ENCODE data around the gene SLC38A7. TPM values are rescaled to one million over a fixed set of nuclear protein-coding genes. Genes with fewer than 3 reads are reported as not detected.
"Not testable (repeated sequence)": the region's sequence is repeated elsewhere in the genome, so short reads cannot be mapped to it uniquely, and the experiment has no call there.

Gene SLC38A7
- total RNA-seq, 1 donor from 2014 or later: 10.4 TPM

DNA sequence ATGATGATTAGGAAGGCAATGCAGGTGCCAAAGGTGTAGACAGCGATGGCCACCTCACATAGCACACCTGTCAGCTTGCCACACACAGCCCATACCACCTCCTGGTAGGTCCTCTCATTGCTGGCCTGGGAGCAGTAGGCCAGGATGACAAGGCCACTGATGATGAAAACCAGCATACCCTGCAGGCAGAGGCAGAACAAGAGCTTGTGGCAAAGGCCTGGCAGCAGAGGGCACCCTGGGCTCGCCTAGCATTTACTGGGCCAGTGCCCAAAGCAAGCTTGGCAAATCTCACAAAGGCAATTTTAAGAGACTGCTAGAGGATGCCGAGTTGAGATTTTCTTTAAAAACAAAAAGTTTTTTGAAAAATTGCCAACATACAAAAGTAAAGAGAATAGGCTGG is 5.9 kb downstream of the SLC38A7 start:
- no peak for DNase-seq

DNA sequence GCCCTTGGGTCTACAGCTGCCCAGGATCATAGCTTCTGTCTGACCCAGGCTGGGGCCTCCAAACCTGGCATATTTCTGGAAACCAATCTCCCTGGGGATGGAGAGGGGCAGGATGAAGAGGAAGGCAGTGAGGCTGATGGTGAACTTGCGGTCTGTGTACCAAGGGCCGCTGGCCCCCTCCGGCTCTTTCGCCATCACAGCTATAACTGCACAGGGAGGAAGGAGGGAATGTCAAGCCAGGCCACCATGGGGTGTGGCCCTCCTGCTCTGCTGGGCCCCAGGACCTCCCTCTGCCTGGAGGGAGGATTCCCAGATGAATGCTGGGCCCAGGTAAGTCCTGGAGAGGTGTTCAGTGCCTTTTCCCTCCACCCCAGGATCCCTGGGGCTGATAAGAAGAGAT is 6.3 kb downstream of the SLC38A7 start:
- no peak for DNase-seq

DNA sequence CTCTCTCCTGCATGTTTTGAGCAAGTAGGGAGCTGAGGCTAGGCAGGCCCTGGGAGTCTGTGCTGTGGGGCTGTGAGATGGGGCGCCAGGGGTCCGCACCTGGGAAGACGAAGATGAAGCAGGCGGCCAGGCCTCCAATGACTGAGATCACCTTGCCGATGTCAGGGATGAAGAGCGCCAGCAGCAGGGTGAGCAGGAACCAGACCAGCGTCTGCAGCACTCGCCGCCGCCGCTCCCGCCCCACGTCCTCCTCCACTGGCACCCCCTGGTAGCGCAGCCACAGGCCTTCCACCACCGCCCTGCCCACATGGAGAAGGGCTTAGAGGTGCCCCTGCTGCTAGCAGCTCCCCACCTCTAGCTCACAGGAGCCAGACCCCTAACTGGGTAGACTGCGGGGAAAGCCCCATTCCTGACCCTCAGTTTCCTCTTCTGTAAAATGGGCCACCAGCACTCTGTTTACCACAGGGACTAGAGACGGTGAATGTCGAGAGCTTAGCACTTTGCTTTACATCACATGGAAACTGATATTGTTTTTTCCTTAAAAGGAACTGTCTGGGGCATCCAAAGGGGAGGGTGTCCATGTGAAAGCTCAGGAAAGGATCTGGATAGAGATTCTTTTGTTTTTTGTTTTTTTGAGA is 13.5 kb downstream of the SLC38A7 start:
- no peak for DNase-seq

DNA sequence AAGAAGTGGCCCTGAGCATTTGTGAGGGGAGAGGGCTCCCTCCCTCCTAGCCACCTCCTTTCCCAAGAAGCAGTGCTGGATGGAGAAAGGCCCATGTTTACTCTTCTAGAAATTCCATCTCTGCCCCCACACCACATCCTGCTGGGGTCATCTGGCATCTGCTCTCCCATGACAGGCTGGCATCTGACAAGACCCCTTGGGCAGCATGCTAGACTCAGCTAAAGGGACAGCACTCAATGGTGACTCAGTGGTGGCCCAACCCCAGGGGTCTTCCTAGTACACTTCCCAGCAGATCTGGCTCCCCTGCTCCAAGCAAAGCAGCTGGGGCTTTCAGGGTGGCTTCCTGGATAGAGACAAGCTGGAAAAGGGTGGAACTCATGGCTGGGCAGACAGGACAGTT is 14.4 kb downstream of the SLC38A7 start:
- DNase-seq: no peak

DNA sequence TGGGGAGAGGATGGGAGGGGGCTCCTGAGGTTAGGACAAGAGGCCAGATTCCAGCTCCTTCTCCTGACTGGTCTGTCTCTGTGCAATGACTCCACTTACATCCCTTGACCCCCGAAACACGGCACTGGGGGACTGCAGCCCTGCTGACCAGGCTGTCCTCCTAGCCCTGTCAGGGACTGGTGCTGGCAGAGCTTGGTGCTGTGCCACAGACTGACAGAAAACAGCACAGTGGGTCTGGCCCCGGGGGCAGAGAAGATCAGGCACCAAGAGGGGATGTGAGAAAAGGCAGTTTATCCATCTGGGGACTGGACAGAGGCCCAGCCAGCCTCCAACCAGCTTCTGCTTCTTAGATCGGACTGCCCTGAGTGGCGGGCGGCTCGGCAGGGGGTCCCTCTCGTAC is 19.4 kb downstream of the SLC38A7 start:
- DNase-seq: no peak

DNA sequence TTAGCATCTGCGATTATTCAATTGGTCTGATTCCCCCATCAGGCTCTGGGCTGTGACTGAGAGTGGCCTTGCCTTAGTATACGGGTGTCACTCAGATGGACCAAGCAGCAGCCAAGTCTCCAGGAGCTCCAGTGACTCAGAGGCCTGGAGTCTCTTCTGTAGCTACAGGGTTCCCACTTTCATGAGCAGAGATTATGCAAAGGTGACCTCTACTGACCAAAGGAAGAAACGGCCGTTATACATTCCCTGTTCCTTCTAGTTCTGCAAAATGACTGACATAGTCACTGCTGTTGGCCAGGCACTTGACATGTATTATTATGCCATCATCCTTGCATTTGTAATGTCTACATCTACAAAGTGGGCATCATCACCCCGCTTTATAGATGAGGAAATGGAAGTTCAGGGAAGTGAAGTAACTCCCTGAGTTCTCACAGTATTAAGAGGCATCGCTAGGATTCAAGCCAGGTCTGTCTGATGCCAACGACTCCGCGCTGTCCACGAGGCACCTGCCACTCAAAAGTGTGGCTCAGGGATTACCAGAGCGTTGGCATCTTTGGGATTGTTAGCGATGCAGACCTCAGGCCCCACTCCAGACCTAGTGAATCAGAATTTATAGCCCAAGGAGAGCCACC is 23.3 kb downstream of the SLC38A7 start:
- peak; percentile 81 for DNase-seq

DNA sequence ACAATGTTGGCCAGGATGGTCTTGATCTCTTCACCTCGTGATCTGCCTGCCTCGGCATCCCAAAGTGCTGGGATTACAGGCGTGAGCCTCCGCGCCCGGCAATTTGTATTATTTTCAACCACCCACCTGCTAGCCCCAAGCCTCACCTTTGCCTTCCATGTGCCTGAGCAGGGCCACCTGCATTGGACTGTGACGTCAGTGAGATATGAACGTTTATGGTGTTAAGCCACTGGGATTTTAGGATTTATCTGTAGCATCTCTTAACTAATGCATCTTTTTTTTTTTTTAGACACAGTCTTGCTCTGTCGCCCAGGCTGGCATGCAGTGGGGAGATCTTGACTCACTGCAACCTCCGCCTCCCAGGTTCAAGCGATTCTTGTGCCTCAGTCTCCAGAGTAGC is 24.7 kb downstream of the SLC38A7 start:
- not testable (repeated sequence) for DNase-seq

DNA sequence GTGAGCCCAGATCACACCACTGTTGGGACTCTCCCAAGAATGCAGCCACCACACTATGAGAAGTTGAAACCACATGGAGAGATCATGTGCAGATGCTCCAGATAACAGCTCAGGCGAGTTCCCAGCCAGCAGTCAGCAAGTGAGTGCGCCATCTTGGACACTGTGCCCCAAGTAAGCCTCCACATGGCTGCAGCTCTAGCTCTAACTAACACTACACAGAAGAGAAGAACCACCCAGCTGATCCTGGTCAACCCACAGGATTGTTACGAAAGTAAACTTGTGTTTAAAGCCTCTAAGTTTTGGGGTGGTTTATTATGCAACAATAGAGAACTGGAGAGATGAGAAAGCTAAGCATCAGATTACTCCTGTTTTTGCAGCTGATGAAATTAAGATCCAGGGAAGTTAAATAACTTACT is 25.8 kb downstream of the SLC38A7 start:
- DNase-seq: no peak

DNA sequence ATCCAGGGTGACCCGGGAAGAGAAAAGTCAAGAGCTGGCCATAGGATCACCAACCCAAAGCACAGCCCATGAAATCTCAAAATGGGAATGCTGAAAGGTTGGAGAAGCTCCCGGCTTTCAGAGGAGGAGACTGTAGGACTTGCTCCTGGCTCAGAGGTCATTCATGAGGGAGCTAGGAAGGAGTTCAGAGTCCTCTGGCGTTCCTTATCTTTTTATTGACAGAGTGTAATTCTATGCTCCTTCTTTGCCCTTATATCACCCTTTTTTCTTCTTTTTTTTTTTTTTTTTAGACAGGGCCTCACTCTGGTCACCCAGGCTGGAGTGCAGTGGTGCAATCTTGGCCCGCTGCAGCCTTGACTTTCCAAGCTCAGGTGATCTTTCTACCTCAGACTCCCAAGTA is 27.7 kb downstream of the SLC38A7 start:
- no peak for DNase-seq

DNA sequence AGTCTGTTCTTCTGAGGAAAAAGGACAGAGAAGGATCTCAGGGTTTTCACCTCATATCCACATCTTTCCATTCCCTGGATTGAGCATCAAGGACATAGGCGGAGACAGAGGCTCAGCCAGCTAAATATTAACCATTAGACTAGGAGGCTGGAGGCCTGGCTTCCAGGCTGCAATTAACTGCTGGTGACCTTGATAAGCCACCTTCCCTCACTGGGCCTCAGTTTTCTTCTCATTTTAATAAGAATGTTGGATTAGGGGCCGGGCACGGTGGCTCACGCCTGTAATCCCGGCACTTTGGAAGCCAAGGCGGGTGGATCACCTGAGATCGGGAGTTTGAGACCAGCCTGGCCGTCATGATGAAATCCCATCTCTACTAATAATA is 29.4 kb downstream of the SLC38A7 start:
- DNase-seq: no peak

DNA sequence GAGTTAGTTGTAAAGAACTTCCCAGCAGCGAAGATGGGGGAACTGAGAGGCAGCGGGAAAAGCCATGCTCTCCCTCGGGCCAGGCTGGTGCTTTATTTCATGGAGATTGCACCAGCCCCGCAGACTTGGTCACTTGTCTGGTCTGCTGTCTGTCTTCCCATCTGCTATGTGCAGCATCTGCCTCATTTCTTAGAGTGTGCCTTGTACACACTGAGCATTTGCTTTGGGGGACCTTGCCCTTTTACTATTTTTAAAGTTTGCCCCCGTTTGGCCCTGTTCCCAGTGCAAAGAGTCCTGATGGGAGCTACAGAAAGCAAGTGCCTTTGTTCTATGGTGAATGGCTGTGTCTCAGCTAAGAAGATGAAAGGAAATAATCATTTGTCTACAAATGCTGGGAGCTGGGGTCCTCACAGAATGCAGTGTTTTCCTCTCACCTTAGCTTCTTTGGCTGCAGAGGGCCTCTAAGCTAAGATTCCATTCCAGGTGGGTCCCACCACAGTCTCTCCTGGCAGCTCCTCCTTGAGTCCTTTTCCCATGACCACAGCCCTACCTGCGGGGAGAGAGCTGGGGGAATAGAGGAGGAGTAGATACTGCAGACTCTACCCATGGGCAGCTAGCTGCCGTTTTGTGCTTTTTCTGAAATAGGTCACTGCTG is 29.9 kb downstream of the SLC38A7 start:
- no peak for DNase-seq

DNA sequence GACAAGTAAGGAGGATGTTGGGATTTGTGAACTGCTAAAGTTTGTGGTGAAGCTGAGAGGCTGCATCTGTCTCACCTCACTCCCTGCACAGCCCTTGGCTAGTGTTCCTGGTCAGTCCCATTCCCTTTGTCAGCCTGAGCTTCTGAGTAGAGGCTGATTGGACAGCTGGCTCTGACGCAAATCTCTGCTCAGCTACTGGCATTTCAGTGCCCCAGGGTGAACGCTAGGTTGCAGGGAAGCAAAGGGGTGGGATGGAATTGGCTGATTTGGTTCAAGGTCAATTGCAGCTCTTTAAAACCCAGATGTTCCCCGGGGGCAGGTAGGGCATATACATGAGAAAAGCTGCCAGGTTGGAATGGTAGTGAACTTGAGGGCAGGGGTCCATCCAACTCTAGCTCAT is 31.8 kb downstream of the SLC38A7 start:
- no peak for DNase-seq

DNA sequence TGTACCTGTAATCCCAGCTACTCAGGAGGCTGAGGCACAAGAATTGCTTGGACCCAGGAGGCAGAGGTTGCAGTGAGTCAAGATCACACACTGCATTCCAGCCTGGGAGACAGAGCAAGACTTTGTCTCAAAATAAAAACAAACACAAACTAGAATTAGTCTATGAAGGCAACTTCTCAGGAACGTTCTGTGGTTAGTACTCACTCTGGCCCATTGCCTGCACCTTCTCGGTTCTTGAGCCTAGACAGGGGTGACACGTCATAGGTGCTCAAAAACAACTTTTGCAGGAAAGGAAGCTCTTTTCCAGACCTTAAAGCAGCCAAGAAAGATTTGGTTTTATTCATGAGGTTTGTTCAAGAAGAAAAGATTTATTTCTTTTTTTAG is 32.6 kb downstream of the SLC38A7 start:
- no peak for DNase-seq

DNA sequence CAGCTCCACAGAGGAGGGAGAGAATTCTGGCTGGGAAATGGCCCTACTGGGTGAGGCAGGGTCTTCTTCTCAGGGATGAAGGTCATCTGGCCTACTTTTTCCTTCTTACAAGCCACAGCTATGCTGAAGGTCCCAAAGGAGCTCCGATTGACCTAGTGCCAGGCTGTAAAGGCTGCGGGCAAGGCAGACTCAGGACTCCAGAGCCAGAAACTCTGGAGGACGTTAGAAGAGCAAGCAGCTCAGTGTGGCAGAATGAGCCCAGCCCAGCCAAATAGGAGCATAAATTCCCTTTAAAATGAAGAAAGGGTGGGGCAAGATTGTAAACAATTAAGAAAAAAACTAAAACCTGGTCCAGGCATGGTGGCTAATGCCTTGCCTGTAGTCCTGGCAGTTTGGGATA is 34.9 kb downstream of the SLC38A7 start:
- DNase-seq: no peak

DNA sequence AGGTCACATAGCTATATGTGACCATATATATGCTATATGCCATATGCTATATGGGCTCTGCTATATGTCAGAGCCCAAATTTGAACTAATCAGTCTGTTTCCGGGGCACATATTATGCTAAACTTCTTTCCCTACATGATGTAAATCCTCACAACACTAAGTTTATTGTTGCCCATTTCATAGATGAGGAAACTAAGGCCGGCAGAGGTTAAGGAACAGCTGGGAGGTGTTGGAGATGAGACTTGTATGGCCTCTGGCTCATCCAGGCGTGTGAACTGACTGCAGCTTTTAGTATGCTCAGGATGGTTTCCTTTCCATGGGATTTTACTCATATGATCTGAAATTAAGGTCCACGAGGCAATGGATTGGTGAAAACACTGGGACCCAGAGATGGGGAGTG is 37.5 kb downstream of the SLC38A7 start:
- no peak for DNase-seq

DNA sequence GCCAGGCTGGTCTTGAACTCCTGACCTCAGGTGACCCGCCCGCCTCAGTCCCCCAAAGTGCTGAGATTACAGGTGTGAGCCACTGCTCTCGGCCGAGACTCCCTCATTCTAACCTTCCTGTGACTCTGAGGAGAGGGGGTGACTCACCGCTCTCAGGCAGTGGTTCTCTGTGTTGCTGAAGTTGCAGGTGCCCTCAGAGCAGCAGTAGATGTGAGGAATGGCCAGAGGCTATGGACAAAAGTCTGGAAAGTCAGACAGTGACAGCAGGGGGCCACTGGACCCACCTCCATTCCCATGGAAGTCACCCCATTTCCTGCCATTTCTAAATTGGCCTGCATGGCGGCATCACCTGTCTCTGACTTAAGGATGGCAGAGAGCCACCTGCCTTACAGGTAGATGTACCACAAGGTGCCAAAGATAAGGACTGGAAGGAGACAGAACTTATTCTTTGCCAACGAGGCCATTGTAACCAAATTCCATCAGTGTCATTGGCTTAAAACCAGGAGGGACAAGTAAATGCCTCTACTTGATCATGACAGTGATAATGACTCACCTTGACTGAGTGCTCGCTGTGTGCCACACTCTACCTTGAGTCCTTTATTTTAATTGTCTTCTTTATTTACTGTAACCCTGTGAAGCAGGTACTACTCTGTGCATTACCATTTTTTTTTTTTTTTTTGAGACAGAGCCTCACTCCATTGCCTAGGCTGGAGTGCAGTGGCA is 39.6 kb downstream of the SLC38A7 start:
- no peak for DNase-seq

DNA sequence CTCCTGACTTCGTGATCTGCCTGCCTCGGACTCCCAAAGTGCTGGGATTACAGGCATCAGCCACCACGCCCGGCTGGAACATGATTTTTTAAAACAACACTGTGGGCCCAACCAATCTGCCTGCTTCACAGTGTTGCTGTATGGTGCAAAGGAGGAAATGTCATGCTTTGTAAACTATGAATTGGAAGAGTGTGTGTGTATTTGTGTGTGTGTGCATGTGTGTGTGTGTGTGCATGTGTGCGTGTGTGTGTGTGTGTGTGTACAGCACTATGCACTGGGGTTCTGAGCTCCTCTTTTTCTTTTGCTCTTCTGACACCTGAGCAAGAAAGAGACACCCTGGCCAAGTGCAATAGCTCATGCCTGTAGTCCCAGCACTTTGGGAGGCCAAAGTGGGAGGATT is 40.5 kb downstream of the SLC38A7 start:
- no peak for DNase-seq

DNA sequence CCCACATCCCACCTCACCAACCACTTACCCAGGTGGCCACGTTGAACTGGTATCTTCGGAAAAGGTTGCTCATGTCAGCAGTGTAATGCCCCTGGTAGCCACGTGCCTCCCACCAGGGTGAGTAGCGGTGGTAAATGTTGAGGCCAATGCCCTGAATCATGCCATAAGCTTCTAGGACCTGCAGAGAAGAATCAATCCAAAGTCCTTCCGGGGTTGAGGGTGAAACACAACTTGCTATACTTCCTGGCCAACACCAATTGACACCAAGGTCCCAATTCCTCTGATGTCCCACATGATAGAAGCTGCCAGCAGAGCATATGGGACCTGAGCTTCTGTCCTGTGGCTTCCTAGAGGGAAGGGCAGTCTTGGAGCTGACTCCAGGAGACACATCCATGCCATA is 43.6 kb downstream of the SLC38A7 start:
- DNase-seq: no peak

DNA sequence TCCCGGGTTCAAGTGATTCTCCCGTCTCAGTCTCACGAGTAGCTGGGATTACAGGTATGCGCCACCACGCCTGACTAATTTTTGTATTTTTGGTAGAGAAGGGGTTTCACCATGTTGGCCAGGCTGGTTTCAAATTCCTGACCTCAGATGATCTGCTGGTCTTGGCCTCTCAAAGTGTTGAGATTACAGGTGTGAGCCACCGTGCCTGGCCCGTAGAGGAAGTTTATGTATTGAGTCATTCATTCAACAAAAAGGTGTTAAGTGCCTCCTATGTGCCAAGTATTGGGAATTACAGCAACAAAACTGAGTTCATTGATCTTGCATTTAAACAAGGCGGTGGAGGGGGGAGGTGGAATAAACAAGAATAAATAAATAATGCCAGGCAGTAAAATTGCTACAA is 44.7 kb downstream of the SLC38A7 start:
- no peak for DNase-seq

DNA sequence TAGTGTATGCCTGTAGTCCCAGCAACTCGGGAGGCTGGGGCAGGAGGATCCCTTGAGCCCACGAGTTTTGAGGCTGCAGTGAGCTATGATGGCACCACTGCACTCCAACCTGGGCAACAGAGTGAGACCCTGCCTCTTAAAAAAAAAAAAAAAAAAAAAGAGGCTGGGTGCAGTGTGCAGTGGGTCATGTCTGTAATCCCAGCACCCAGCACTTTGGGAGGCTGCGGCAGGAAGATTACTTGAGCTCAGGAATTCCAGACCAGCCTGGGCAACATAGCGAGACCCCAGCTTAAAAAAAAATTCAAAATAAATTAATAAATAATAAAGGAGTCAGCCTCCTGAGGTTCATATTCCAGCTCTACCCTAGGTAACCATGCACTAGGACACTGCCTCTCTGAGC is 45.3 kb downstream of the SLC38A7 start:
- no peak for DNase-seq

DNA sequence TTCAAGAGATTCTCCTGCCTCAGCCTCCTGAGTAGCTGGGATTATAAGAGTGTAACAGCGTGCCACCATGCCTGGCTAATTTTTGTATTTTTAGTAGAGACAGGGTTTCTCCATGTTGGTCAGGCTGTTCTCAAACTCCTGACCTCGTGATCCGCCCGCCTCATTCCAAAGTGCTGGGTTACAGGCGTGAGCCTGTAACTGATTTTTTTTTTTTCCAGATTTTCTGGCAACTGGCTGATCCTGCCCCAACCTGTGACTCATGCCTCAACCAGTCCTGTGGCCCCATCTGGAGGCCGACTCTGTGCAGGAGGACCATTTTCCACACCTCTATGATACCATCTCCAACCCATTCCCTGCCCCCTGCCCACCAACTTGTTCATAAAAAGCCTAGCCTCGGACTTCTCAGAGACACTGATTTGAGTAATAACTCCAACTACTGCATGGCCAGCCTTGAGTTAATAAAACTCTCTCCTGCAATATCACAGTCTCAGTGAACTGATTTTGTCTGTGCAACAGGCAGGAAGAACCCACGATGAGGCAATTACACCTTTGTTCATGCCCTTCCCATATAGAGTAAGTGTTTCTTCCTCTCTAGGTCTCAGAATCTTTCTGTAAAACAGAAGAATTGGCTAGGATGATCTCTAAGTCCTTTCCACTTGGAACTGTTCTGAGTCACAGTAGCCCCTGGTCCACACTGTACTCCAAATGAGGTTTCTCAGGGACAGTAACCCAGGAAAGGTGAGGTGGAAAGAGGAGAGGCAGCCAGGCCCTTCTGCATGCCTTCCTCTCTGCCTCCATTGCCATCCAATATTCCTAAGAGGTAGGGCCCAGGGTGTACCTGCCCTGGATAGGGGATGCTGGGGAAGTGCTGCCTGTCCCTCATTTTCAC is 46.2 kb downstream of the SLC38A7 start:
- DNase-seq: no peak

DNA sequence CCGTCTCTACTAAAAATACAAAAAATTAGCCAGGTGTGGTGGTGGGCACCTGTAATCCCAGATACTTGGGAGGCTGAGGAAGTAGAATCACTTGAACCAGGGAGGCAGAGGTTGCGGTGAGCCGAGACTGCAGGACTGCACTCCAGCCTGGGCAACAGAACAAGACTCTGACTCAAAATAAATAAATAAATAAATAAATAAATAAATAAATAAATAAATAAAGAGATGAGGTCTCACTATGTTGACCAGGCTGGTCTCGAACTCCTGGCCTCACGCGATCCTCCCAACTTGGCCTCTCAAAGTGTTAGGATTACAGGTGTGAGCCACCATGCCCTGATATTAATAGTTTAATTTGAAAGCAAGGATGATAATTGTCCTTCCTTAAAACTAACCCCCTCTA is 47.5 kb downstream of the SLC38A7 start:
- DNase-seq: not testable (repeated sequence)

Data from tongue (tissue), 2 donors.